ENCODE measurements around the gene SSNA1. TPM values are rescaled to one million over a fixed set of nuclear protein-coding genes. Genes with fewer than 3 reads are reported as not detected.

The SSNA1 gene
- total RNA-seq, 4 donors from 2014 or later, result 37.3 to 73.9 (median 53.5) TPM

DNA sequence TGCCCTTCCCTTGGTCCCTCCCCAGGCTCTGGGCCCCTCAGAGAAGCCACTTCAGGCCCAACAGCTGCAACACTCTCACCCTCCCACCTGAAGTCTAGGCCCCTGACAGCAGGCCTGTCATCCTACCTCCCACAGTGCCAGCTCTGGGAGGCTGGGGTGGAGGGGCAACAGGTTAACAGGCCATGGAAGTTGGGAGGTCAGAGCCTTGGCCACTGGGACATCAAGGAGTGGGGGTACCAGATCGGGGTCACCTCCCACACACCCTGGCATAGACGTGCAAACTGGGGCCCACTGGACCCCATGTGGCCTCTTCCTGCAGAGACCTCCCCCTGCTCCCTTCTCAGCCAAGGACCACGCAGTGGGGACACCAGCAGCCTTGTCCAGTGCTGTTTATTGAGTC is 2.8 kb downstream of the SSNA1 start:
- Histone ChIP-seq H3K27me3 (no peaks in the 10 kb centered on the region), H3K36me3 (peaks cover 0 to 37% (median 7%) of the 10 kb centered on the region in 3 donors), H3K4me1 (peaks cover 7 to 66% (median 31%) of the 10 kb centered on the region in 4 donors), H3K27ac (no peak overlapping the region), H3K4me3 (no peak overlapping the region), H3K9me3 (no peaks in the 10 kb centered on the region)
- no peak for DNase-seq (ENCODE audit: low spot score in 2 of 2)
- TF ChIP-seq POLR2A (IDR thresholded peaks at IDR 0.05) (no peak), EP300 (IDR thresholded peaks at IDR 0.05) (no peak)
- TF ChIP-seq, protein P1, sequence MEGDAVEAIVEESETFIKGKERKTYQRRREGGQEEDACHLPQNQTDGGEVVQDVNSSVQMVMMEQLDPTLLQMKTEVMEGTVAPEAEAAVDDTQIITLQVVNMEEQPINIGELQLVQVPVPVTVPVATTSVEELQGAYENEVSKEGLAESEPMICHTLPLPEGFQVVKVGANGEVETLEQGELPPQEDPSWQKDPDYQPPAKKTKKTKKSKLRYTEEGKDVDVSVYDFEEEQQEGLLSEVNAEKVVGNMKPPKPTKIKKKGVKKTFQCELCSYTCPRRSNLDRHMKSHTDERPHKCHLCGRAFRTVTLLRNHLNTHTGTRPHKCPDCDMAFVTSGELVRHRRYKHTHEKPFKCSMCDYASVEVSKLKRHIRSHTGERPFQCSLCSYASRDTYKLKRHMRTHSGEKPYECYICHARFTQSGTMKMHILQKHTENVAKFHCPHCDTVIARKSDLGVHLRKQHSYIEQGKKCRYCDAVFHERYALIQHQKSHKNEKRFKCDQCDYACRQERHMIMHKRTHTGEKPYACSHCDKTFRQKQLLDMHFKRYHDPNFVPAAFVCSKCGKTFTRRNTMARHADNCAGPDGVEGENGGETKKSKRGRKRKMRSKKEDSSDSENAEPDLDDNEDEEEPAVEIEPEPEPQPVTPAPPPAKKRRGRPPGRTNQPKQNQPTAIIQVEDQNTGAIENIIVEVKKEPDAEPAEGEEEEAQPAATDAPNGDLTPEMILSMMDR (IDR thresholded peaks at IDR 0.05), result no peak
- WGBS, 2 donors, result 42 to 72% methylated on average over 2 to 3 of the region's 3 CpGs

DNA sequence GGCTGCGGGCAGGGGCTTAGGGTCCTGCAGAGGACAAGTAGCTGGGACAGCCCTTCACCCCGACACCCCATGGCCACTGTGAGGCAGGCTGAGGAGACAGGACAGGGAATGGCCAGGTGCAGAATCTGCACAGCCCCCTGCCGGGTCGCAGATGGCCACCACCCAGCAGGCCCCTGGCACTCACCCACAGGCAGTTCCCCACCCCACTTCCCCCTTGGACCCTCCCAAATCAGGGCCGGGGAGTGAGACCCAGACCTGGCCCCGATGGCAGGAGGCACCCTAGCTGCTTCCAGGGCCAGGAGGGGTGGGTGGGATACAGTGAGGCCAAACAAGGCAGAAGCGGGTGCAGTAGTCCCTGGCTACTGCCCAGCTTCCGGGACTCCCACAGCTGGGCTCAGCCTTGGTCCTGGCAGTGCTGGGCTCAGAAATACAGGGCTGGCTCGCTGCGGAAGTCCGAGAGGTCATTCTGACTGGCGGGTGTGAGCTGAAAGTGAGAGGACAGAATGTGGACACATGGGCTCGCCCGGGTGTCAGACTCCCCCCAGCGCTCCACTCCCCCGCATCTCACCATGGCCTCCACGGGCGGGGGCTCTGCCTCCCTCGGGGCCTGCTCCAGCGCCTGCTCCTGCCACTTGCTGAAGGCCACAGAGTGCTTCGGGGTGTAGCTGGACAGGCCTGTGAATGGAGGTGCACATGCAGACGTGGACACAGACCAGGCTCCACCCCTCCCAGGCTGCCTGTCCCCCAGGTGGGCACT is 3.4 kb downstream of the SSNA1 start:
- Histone ChIP-seq H3K9me3 (no peaks in the 10 kb centered on the region), H3K4me1 (peaks cover 7 to 64% (median 26%) of the 10 kb centered on the region in 4 donors), H3K27me3 (no peaks in the 10 kb centered on the region), H3K27ac (no peak overlapping the region), H3K36me3 (peaks cover 0 to 32% (median 7%) of the 10 kb centered on the region in 3 donors), H3K4me3 (no peak overlapping the region)
- TF ChIP-seq POLR2A (IDR thresholded peaks at IDR 0.05) (no peak), EP300 (IDR thresholded peaks at IDR 0.05) (no peak)
- TF ChIP-seq, protein P1 (IDR thresholded peaks at IDR 0.05), result no peak
- WGBS, 2 donors, result 76 to 80% methylated on average over 19 of the region's 22 CpGs
- DNase-seq (ENCODE audit: low spot score in 2 of 2), result no peak

DNA sequence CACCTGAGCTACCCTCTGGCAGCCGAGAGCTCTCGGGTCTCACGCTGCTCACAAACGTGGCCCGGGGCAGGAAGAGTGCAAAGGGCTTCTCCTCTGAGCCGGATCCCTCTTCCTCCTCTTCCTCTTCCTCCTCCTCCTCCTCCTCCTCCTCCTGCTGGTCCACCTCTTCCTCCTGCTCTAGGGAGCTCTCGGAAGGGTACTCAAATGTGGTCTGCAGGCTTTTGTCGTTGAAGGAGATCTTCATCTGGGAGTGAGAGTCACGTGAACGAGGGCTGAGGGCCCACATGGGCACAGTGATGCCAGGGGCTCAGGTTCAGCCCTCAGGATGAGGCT is 3.9 kb downstream of the SSNA1 start:
- no peak for TF ChIP-seq POLR2A (IDR thresholded peaks at IDR 0.05)
- TF ChIP-seq, protein P1 (IDR thresholded peaks at IDR 0.05), result no peak
- TF ChIP-seq EP300 (IDR thresholded peaks at IDR 0.05), result no peak
- Histone ChIP-seq H3K27ac (no peak overlapping the region), H3K9me3 (no peaks in the 10 kb centered on the region), H3K4me1 (peaks cover 7 to 64% (median 20%) of the 10 kb centered on the region in 4 donors), H3K27me3 (no peaks in the 10 kb centered on the region), H3K36me3 (peaks cover 0 to 27% (median 7%) of the 10 kb centered on the region in 3 donors), H3K4me3 (no peak overlapping the region)
- WGBS, 2 donors, result 75 to 79% methylated on average over 10 of the region's 10 CpGs
- DNase-seq (ENCODE audit: low spot score in 2 of 2), result no peak

DNA sequence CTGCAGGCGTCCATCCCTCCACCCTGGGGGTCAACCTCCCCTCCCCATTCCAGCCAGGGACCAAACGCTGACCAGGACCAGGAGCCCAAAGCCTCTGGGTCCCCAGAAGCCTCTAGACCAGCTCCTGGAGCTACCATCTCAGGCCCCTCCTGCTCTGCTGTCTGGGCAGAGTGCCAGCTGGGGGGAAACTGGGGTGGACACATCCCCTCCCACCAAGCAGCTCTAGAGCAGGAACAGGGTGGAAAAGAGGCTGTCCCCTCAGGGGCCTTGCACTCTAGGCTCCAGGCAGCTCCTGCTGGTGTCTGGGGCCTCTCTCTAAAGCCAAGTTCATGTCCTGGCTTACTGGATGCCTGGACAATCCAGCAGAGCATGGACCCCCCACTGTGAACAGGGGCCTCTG is 4.4 kb downstream of the SSNA1 start:
- Histone ChIP-seq H3K9me3 (no peaks in the 10 kb centered on the region), H3K27ac (no peak overlapping the region), H3K27me3 (no peaks in the 10 kb centered on the region), H3K36me3 (peaks cover 0 to 27% (median 7%) of the 10 kb centered on the region in 3 donors), H3K4me1 (peaks cover 7 to 64% (median 17%) of the 10 kb centered on the region in 4 donors), H3K4me3 (no peak overlapping the region)
- DNase-seq (ENCODE audit: low spot score in 2 of 2), result no peak
- 60 to 86% methylated on average over 1 to 2 of the region's 2 CpGs for WGBS, 2 donors
- TF ChIP-seq EP300 (IDR thresholded peaks at IDR 0.05) (no peak), POLR2A (IDR thresholded peaks at IDR 0.05) (no peak)
- TF ChIP-seq, protein P1 (IDR thresholded peaks at IDR 0.05), result no peak

DNA sequence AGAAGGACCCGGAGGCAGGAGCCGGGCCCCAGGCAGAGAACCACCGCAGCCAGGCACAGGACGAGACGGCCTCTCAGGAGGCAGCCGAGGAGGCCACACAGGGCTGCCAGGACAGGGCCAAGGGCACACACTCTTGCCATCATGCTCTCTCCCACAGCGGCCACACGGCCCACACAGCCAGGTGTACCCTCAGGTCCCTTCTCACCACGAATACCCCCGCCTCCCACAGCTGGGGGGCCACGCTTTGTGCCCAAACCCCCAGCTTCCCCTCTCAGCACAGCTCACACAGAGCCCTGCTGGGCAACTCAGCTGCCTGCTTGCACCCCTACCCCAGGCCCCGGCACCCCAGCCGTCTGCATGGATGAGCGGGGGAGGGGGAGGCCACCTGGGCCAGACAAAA is 5.3 kb downstream of the SSNA1 start:
- Histone ChIP-seq H3K4me1 (peaks cover 7 to 72% (median 20%) of the 10 kb centered on the region in 4 donors), H3K27me3 (no peaks in the 10 kb centered on the region), H3K9me3 (no peaks in the 10 kb centered on the region), H3K27ac (no peak overlapping the region), H3K36me3 (peaks cover 0 to 27% (median 7%) of the 10 kb centered on the region in 3 donors), H3K4me3 (no peak overlapping the region)
- DNase-seq (ENCODE audit: low spot score in 2 of 2), result no peak
- TF ChIP-seq, protein P1 (IDR thresholded peaks at IDR 0.05), result no peak
- no peak for TF ChIP-seq EP300 (IDR thresholded peaks at IDR 0.05)
- TF ChIP-seq POLR2A (IDR thresholded peaks at IDR 0.05), result no peak
- 84 to 86% methylated on average over 11 to 13 of the region's 14 CpGs for WGBS, 2 donors

Data from tibial nerve (tissue), 4 donors.